GM21381 (cell line): ENCODE results near the gene PRM2.
"Not testable (repeated sequence)": the region's sequence is repeated elsewhere in the genome, so short reads cannot be mapped to it uniquely, and the experiment has no call there.

Experiments used
- ATAC-seq: cut with Tn5 transposase; IDR thresholded peaks from one replicate; pipeline ENCODE4 v1.9.1; 2021; ENCODE audit warnings: mild to moderate bottlenecking, moderate library complexity; ENCODE audit not compliant: unreplicated experiment

PRM2 gene

GRCh38 chr16:11290102-11290893, 14.0 kb upstream of the PRM2 start:
- no peak for ATAC-seq

GRCh38 chr16:11289696-11290095, 13.4 kb upstream of the PRM2 start:
- ATAC-seq = not testable (repeated sequence)

DNA sequence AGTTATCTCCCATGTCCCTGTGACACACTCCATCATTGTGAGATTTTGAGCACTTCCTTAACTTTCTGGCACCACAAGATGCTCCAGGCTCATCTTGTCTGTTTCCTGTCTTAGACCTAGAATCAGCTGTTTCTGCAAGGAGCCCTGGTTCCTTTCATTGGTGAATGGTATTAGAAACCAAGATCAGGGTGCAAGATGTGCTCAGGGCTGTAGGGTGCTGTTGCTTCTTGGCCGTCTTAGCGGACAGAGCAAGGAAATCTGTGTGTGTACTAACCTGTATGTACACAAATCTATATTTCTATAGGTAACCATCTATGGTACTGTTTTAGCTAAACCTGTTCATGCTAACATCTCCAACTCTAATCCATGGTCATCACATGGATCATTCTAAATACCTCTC, 12.9 kb upstream of the PRM2 start:
- no peak for ATAC-seq

GRCh38 chr16:11285842-11286241, 9.6 kb upstream of the PRM2 start:
- ATAC-seq = no peak

DNA sequence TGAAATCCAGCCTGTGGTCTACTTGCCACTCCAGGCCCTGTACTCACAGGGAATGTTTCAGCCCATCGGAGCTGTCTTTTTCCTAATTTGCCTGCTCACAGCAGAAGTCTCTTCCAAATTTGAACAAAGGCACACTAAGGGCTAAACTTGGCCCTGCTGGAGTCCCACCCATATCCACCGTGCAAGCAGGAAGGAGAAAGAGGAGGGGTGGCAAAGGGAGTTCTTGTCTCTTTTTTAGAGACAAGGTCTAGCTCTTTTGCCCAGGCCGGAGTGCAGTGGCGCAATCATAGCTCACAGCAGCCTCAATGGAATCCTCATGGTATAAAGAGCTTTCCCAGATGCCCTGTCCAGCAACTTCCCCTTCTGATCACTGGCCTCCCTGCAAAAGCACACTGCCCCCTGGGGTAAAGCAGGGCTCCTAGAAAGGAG, 7.6 kb upstream of the PRM2 start:
- ATAC-seq = no peak

GRCh38 chr16:11280616-11281522, 4.6 kb upstream of the PRM2 start, which contains the start of gene PRM1:
TSS of gene PRM1 (minus strand) at chr16:11281330. CDS start at chr16:11281238, 92 bp downstream.
- no peak for ATAC-seq

GRCh38 chr16:11278681-11279628, 2.7 kb upstream of the PRM2 start:
- ATAC-seq = no peak

DNA sequence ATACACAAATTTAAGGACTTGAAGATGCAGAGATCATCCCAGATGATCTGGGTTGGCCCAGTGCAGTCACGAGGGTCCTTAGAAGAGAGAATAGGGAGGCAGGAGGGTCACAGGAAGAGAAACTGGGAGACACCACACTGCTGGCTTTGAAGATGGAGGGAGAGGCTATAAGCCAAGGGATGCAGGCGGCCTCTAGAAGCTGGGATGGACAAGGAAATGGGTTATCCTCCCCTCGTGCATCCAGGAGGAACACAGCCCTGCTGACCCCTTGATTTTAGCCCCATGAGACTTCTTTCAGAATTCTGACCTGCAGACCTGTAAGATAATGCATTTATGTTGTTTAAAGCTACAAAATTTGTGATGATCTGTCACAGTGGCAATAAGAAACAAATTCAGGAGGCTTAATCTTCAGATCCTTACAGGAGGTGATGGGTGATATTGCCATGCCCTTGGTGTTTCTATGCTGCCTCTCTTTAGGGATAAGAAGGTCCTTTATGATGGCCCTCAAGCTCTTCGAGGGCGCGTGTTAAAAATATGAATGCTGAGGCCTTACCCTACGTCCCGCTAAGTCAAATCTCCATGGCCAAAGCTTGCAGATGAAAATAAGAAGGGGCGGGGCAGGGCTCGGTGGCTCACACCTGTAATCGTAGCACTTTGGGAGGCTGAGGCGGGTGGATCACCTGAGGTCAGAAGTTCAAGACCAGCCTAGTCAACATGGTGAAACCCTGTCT, 1.5 kb upstream of the PRM2 start:
- ATAC-seq = no peak

DNA sequence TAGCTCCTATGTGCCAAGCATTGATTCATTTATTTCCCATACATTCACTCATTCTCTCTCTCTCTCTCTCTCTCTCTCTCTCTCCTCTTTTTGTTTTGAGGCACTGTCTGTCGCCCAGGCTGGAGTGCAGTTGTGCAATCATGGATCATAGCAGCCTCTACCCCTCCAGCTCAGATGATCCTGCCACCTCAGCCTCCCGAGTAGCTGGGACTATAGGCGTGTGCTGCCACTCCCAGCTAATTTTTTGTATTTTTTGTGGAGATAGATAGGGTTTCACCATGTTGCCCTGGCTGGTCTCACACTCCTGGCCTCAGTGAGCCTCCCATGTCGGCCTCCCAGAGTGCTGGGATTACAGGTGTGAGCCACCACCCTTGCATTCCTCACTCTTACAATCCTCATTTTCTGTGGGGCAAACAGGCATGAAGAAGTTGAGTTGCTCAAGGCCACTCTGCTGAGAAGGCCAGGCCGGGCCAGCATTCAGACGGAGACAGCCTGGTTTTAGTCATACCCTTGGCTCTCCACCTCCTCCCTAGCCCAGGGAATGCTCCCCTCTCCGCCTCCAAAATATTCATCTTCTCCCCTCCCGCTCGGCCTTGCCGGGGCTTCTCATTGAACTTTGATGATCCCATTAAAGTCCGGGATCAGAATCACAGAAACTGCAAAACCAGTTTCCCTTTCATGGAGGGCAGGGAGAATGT, 765 bp upstream of the PRM2 start:
- ATAC-seq = no peak

GRCh38 chr16:11274964-11275363, 1.3 kb downstream of the PRM2 start:
- no peak for ATAC-seq

GRCh38 chr16:11273721-11274324, 2.5 kb downstream of the PRM2 start:
- no peak for ATAC-seq

DNA sequence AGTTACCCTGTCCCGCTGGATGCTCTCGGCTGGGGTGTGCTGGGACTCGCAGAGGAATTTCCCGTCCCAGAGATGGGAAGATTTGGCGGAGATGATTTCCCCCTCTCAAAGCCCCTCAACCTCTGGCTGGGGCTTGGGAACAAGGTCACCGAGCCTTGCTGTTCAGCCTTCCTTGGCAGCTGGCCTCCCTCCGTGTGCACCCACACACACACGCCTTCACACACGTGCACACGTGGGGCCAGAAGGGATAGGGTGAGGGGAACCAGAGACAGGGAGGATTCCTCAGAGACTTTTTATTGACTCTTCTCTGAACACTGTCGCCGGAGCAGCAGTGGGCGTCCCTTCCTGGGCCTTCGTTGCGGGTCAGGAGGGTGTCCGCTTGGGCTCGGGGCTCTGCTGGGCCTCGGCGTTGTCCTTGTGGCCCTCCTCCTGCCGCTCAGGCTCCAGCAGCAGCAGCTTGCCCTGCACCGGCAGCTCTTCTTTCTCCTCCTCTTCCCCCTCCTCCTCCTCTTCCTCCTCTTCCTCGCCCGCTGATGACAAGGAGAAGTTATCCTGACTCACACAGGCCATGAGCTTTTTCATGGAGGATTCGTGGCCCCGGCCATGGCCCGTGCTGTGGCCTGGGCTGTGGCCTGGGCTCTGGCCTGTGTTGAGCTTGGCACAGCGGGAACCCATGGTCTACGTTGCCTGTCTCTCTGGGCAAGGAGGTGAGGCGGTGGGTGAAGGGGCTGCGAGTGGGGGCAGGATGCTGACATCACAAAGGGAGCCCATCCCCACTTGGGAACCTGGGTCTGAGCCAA, 3.2 kb downstream of the PRM2 start, which contains the start of gene PRM3:
Gene PRM3 (minus strand): TSS at position 709 of the 800 bp plus-strand sequence. CDS start 34 bp downstream, at position 675.
- ATAC-seq = no peak

- ATAC-seq = no peak
Measured at GRCh38 chr16:11272484-11272883, 3.8 kb downstream of the PRM2 start.

GRCh38 chr16:11271610-11272009, 4.7 kb downstream of the PRM2 start:
- no peak for ATAC-seq

DNA sequence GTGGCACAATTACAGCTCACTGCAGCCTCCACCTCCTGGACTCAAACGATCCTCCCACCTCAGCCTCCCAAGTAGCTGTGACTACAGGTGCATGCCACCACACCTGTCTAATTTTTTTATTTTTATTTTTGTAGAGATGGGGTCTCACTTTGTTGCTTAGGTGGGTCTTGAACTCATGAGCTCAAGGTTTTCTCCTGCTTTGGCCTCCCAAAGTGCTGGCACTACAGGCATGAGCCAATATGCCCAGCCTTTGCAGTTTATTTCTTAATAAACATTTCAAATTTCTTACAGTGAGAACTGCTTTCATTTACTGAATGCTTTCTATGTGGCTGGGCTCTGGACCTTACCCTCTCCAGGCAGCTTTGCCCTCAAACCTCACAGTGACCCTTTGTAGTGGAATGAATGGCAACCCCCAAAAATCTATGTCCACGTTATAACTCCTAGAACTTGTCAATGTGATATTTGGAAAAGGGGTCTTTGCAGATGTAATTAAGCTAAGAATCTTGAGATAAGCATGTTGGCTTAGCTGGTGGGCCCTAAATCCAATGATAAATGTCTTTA, 5.6 kb downstream of the PRM2 start:
- ATAC-seq = no peak

DNA sequence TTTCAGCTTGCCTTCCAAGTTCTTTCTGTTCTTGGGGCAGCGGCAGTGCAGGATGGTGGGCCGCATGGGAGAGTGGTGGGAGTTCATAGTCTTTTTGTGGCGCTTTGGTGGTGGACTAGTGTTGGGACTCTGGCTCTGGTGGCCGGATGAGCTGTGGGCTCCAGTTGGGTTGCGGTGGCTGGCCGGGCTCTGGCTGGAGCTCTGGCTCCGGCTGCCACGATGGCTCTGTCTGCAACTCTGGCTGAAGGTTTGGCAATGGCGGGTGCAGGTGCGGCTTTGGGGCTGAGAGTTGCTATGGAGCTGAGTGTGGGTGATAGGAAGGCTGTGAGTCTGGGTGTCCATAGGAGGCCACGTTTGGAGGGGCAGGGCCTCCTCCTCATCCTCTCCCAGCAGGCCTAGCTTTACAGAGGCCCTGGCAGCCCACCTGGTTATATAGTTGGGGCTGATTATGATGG, 7.3 kb downstream of the PRM2 start, which contains the start of gene TNP2:
Gene TNP2 (minus strand): TSS at position 405 of the 455 bp plus-strand sequence. CDS start 63 bp downstream, at position 342.
- ATAC-seq = no peak

DNA sequence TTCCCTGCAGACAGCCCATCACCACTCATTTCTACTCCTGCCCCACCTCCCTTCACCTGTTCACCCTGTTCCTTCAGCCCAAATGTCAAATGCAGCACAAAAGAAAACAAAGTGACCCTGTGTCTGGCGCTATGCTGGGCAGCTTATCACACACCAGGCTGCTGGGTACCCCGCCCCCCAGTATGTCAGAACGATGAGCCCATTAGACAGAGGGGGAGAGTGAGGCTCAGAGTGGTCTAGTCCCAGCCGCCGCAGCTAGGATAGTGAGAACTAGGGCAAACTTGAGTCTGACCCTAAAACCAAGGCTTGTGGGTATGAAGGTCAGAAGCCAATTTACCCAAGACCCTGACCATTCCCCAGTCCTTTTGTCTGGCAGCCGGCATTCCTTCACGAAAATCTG, 11.2 kb downstream of the PRM2 start:
- ATAC-seq = no peak
